Mesenchymal stem cell (in vitro differentiated cells and primary cell): ENCODE data around the gene ARHGAP6.
A peak's percentile ranks its signal among the peaks of the same experiment; 100 is the strongest.

Experiments used
- DNase-seq: peaks from one replicate; pipeline ENCODE4 v3.0.0-alpha.2; 2013
- H2AFZ ChIP-seq: one replicate; pipeline ENCODE4 v1.6.1; 2013; ENCODE audit warnings: low read depth, mild to moderate bottlenecking, control low read depth, inconsistent platforms, low read length, moderate library complexity
- H2AK5ac ChIP-seq: 2 replicates; pipeline ENCODE4 v1.6.1; 2013; ENCODE audit warnings: low read length, moderate library complexity, mild to moderate bottlenecking, inconsistent platforms; ENCODE audit not compliant: severe bottlenecking
- H2BK120ac ChIP-seq: one replicate; pipeline ENCODE4 v1.6.1; 2013; ENCODE audit warnings: low read depth, mild to moderate bottlenecking, inconsistent platforms, low read length, moderate library complexity
- H2BK12ac ChIP-seq, 2 experiments: one replicate each; pipeline ENCODE4 v1.6.1; 2013; ENCODE audit warnings: inconsistent platforms in 2 of 2, low read length in 2 of 2, mild to moderate bottlenecking in 2 of 2, moderate library complexity in 2 of 2, control low read depth in 1 of 2
- H2BK15ac ChIP-seq: one replicate; pipeline ENCODE4 v1.6.1; 2013; ENCODE audit warnings: mild to moderate bottlenecking, low read depth, inconsistent platforms; ENCODE audit not compliant: poor library complexity, severe bottlenecking
- H2BK5ac ChIP-seq: 2 replicates; pipeline ENCODE4 v1.6.1; 2013; ENCODE audit warnings: low read depth, mild to moderate bottlenecking, low read length, control low read depth, inconsistent platforms; ENCODE audit not compliant: poor library complexity, severe bottlenecking
- H3K14ac ChIP-seq, 2 experiments: one replicate each; pipeline ENCODE4 v1.6.1; 2013; ENCODE audit warnings: inconsistent platforms in 2 of 2, low read length in 2 of 2, control low read depth in 1 of 2, mild to moderate bottlenecking in 1 of 2, moderate library complexity in 1 of 2
- H3K18ac ChIP-seq, 2 experiments: one replicate each; pipeline ENCODE4 v1.6.1; 2013; ENCODE audit warnings: inconsistent platforms in 2 of 2, low read length in 2 of 2, control low read depth in 1 of 2, low read depth in 1 of 2, mild to moderate bottlenecking in 1 of 2
- H3K23ac ChIP-seq, 2 experiments: one replicate each; pipeline ENCODE4 v1.6.1; 2013; ENCODE audit warnings: inconsistent platforms in 2 of 2, low read length in 2 of 2, mild to moderate bottlenecking in 2 of 2, moderate library complexity in 2 of 2, control low read depth in 1 of 2
- H3K27ac ChIP-seq: 2 replicates; pipeline ENCODE4 v1.5.1; 2013; ENCODE audit warnings: mild to moderate bottlenecking, moderate library complexity, low read length, control low read depth, inconsistent platforms; ENCODE audit not compliant: poor library complexity, severe bottlenecking
- H3K27me3 ChIP-seq, 2 experiments: 2 replicates each; pipeline versions ENCODE4 v1.6.1 to v1.7.0; 2013; ENCODE audit warnings: low read length in 2 of 2, mild to moderate bottlenecking in 2 of 2, moderate library complexity in 2 of 2, control low read depth in 1 of 2, inconsistent platforms in 1 of 2; ENCODE audit not compliant: control insufficient read depth in 1 of 2, insufficient read depth in 1 of 2
- H3K36me3 ChIP-seq, 2 experiments: 2 replicates each; pipeline versions ENCODE4 v1.6.1 to v1.7.0; 2013; ENCODE audit warnings: low read length in 2 of 2, control low read depth in 1 of 2, inconsistent platforms in 1 of 2, low read depth in 1 of 2, mild to moderate bottlenecking in 1 of 2; ENCODE audit not compliant: insufficient read depth in 2 of 2, control insufficient read depth in 1 of 2
- H3K4ac ChIP-seq, 2 experiments: one replicate each; pipeline ENCODE4 v1.6.1; 2013; ENCODE audit warnings: inconsistent platforms in 2 of 2, low read length in 2 of 2, mild to moderate bottlenecking in 2 of 2, moderate library complexity in 2 of 2, control low read depth in 1 of 2, low read depth in 1 of 2
- H3K4me1 ChIP-seq: 2 replicates; pipeline ENCODE4 v1.6.1; 2013; ENCODE audit warnings: low read depth, low read length, control low read depth; ENCODE audit not compliant: control insufficient read depth, insufficient read depth
- H3K4me2 ChIP-seq: 2 replicates; pipeline ENCODE4 v1.6.1; 2013; ENCODE audit warnings: low read length, mild to moderate bottlenecking, inconsistent platforms; ENCODE audit not compliant: poor library complexity, severe bottlenecking
- H3K4me3 ChIP-seq, 2 experiments: 2 replicates each; pipeline versions ENCODE4 v1.5.1 to v1.7.0; 2013; ENCODE audit warnings: low read length in 2 of 2, mild to moderate bottlenecking in 2 of 2, control low read depth in 1 of 2, low read depth in 1 of 2; ENCODE audit not compliant: insufficient read depth in 1 of 2
- H3K79me1 ChIP-seq: replicated peaks from 2 replicates; pipeline ENCODE4 v1.6.1; 2013; ENCODE audit warnings: mild to moderate bottlenecking, control low read depth, low read length, inconsistent platforms; ENCODE audit not compliant: poor library complexity, severe bottlenecking
- H3K9ac ChIP-seq: 2 replicates; pipeline ENCODE4 v1.7.0; 2013; ENCODE audit warnings: mild to moderate bottlenecking, low read length, moderate library complexity
- H3K9me3 ChIP-seq: 2 replicates; pipeline ENCODE4 v1.7.0; 2013; ENCODE audit warnings: mild to moderate bottlenecking, low read length; ENCODE audit not compliant: control insufficient read depth
- H4K8ac ChIP-seq: one replicate; pipeline ENCODE4 v1.6.1; 2013; ENCODE audit warnings: inconsistent platforms, mild to moderate bottlenecking, low read length, moderate library complexity
- H4K91ac ChIP-seq: one replicate; pipeline ENCODE4 v1.6.1; 2013; ENCODE audit warnings: mild to moderate bottlenecking, low read length, inconsistent platforms
- WGBS: methylation state at CpG from one replicate; pipeline ENCODE4 v1.1.7; 2013; ENCODE audit warnings: mixed read lengths; 5-methylcytosine and 5-hydroxymethylcytosine counted together

Gene ARHGAP6

GRCh38 chrX:11439846-11440245, 225.9 kb downstream of the ARHGAP6 start:
- Histone ChIP-seq H3K9ac (no peak overlapping the region), H2BK15ac (no peak overlapping the region), H3K27ac (no peak overlapping the region), H2AK5ac (no peak overlapping the region), H2BK120ac (no peak overlapping the region), H3K18ac (no peak overlapping the region), H3K4me3 (no peak overlapping the region), H3K27me3 (no peaks in the 10 kb centered on the region), H3K4ac (no peak overlapping the region), H3K79me1 (no peaks in the 10 kb centered on the region), H4K8ac (no peak overlapping the region), H2BK5ac (no peak overlapping the region), H3K23ac (no peak overlapping the region), H3K36me3 (no peaks in the 10 kb centered on the region), H3K4me1 (no peaks in the 10 kb centered on the region), H4K91ac (no peak overlapping the region), H3K4me2 (no peak overlapping the region), H3K9me3 (no peaks in the 10 kb centered on the region), H3K14ac (no peak overlapping the region), H2AFZ (no peak overlapping the region), H2BK12ac (no peak overlapping the region)
- WGBS, result 97% methylated on average over 1 of the region's 2 CpGs
- no peak for DNase-seq

GRCh38 chrX:11438767-11439166, 227.0 kb downstream of the ARHGAP6 start:
- peak overlapping the region; percentile 67 for H3K9ac ChIP-seq
- H2BK12ac ChIP-seq, result no peak overlapping the region
- H2AFZ ChIP-seq, result no peak overlapping the region
- H3K79me1 ChIP-seq, result no peaks in the 10 kb centered on the region
- H3K18ac ChIP-seq, result no peak overlapping the region
- H3K4ac ChIP-seq, result no peak overlapping the region
- no peak overlapping the region for H3K4me3 ChIP-seq
- 83% methylated on average over 1 of the region's 4 CpGs for WGBS
- no peak overlapping the region for H3K27ac ChIP-seq
- no peak overlapping the region for H4K8ac ChIP-seq
- no peaks in the 10 kb centered on the region for H3K4me1 ChIP-seq
- no peak overlapping the region for H2AK5ac ChIP-seq
- H3K23ac ChIP-seq, result no peak overlapping the region
- H4K91ac ChIP-seq, result no peak overlapping the region
- H2BK120ac ChIP-seq, result no peak overlapping the region
- H3K4me2 ChIP-seq, result no peak overlapping the region
- H3K14ac ChIP-seq, result no peak overlapping the region
- H3K27me3 ChIP-seq, result no peaks in the 10 kb centered on the region
- H3K9me3 ChIP-seq, result no peaks in the 10 kb centered on the region
- H2BK15ac ChIP-seq, result no peak overlapping the region
- H2BK5ac ChIP-seq, result no peak overlapping the region
- H3K36me3 ChIP-seq, result no peaks in the 10 kb centered on the region
- no peak for DNase-seq

GRCh38 chrX:11438380-11438723, 227.4 kb downstream of the ARHGAP6 start:
- Histone ChIP-seq H3K27ac (no peak overlapping the region), H3K27me3 (no peaks in the 10 kb centered on the region), H3K4me3 (no peak overlapping the region), H3K4ac (no peak overlapping the region), H3K4me1 (no peaks in the 10 kb centered on the region), H2AFZ (no peak overlapping the region), H2BK12ac (no peak overlapping the region), H3K23ac (no peak overlapping the region), H2AK5ac (no peak overlapping the region), H2BK5ac (no peak overlapping the region), H3K14ac (no peak overlapping the region), H3K9me3 (no peaks in the 10 kb centered on the region), H4K91ac (no peak overlapping the region), H3K18ac (no peak overlapping the region), H3K4me2 (no peak overlapping the region), H4K8ac (no peak overlapping the region), H3K9ac (peak overlapping the region; percentile 67), H2BK120ac (no peak overlapping the region), H2BK15ac (no peak overlapping the region), H3K36me3 (no peaks in the 10 kb centered on the region), H3K79me1 (no peaks in the 10 kb centered on the region)
- WGBS, result no CpG with 5 or more reads among the region's 2 CpGs
- no peak for DNase-seq

- peak overlapping the region in 1 of 2 experiments; percentile 24 for H3K18ac ChIP-seq
- H3K4me2 ChIP-seq, result peak overlapping the region; percentile 39
- H4K8ac ChIP-seq, result no peak overlapping the region
- H3K23ac ChIP-seq, result no peak overlapping the region
- H3K27ac ChIP-seq, result peak overlapping the region; percentile 57
- no peak overlapping the region for H2BK12ac ChIP-seq
- peak overlapping the region; percentile 67 for H3K9ac ChIP-seq
- H3K27me3 ChIP-seq, result no peaks in the 10 kb centered on the region
- H2AFZ ChIP-seq, result no peak overlapping the region
- no peaks in the 10 kb centered on the region for H3K79me1 ChIP-seq
- H3K4me3 ChIP-seq, result peak overlapping the region in 1 of 2 experiments; percentile 18
- WGBS, result 67% methylated on average over 12 of the region's 15 CpGs
- H3K4ac ChIP-seq, result no peak overlapping the region
- H2BK120ac ChIP-seq, result no peak overlapping the region
- H4K91ac ChIP-seq, result no peak overlapping the region
- DNase-seq, result peak; percentile 60
- no peaks in the 10 kb centered on the region for H3K9me3 ChIP-seq
- H2AK5ac ChIP-seq, result no peak overlapping the region
- no peak overlapping the region for H2BK15ac ChIP-seq
- H3K36me3 ChIP-seq, result no peaks in the 10 kb centered on the region
- H3K14ac ChIP-seq, result no peak overlapping the region
- H2BK5ac ChIP-seq, result no peak overlapping the region
- H3K4me1 ChIP-seq, result no peaks in the 10 kb centered on the region
Observed at GRCh38 chrX:11437642-11438379, 227.9 kb downstream of the ARHGAP6 start.
